ENCODE data around the gene SMYD3.

SMYD3 gene

DNA sequence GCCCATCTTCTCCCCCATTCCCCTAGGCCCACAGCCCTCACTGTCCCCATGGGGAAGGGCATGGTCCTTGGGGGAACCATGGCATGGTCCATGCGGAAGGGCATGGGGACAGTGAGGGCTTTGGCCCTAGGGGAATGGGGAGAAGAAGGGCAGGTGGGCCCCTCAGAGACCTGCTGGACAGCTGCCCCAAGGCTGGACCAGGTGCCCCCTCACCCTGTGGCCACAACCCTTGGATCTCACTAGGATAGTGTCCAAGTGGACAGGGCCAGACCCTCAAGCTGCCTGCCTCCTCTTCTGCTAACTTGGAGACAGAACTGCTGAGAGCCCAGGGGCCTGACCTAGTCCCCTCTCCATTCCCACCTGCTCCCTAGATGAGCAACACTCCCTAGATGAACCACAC lies 12.4 kb upstream of the SMYD3 start:
- TF ChIP-seq Cebpa-rat (IDR thresholded peaks at IDR 0.05), result no peak
- Histone ChIP-seq H3K4me2 (no peak overlapping the region), H3K27ac (no peak overlapping the region), H3K4me3 (no peak overlapping the region), H3K9me3 (replicated peaks in 1 of 11) (peaks cover 85 to 99% (median 89%) of the 10 kb centered on the region in 11 experiments), H4K20me1 (no peaks in the 10 kb centered on the region), H3K9ac (no peak overlapping the region), H3K36me3 (0 out of 22 replicates have a peak, but pooled peaks cover 0 to 3% (median 0%) of the 10 kb centered on the region in 11 experiments), H3K27me3 (no peaks in the 10 kb centered on the region), H3K4me1 (no peaks in the 10 kb centered on the region)

DNA sequence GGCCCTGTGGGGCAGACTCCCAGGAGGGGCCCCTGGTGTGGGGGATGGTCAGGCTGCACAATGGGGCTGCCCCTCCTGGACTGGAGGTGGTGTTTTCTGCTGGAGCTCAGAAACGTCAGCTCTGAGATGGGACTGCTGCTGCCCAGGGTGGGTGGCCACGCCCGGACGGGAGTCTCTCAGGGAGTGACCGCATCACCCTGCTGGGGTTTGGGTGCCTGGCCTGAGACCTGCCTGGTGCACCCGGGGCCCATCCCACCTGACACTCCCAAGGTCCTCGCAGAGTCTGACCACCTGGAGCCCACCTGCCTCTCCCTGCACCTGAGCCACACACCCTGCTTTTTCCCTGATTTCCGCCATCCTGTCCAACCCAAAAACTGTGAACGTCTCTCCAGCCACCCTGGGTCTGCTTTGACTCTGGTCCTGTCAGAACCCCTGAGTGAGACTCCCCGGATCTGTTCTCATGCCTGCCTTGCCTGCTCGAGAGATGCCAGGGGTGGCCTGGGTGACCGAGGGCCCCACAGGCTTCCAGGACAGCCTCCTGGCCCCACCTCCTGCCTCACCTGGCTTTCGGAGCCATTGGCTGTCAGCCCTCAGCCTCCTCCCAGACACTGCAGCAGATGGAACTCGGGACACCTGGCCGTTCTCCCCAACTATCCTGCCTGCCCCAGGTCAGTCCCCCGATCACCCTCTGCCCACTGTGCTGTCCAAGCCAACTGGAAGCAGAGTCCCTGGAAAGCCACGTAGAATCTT lies 11.6 kb upstream of the SMYD3 start:
- Histone ChIP-seq H3K27ac (no peak overlapping the region), H3K36me3 (0 out of 22 replicates have a peak, but pooled peaks cover 0 to 3% (median 0%) of the 10 kb centered on the region in 11 experiments), H3K4me2 (no peak overlapping the region), H4K20me1 (no peaks in the 10 kb centered on the region), H3K9me3 (replicated peaks in 1 of 11) (peaks cover 93 to 100% (median 97%) of the 10 kb centered on the region in 11 experiments), H3K27me3 (no peaks in the 10 kb centered on the region), H3K9ac (no peak overlapping the region), H3K4me3 (no peak overlapping the region), H3K4me1 (no peaks in the 10 kb centered on the region)
- no peak for TF ChIP-seq Cebpa-rat (IDR thresholded peaks at IDR 0.05)

DNA sequence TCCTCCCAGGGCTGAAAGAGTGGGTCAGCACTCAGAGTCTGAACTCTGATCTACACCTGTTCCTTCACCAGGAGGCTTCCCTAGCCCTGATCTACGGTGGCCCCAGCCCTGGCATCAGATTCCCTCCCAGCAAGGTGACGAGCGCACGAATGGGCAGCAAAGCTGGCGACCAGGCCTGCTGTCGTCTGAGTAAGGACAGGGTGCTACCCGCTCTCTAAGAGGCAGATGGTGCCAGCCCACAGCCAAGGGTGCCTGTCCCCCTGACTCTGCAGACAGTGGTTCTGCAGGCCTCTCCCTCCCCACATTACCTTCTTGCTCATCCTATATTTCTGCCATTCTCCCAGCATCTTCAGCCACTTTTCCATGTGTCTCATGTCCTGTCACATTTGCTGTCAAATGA lies 10.3 kb upstream of the SMYD3 start:
- Histone ChIP-seq H3K36me3 (0 out of 22 replicates have a peak, but pooled peaks cover 0 to 3% (median 0%) of the 10 kb centered on the region in 11 experiments), H3K4me3 (no peak overlapping the region), H3K4me1 (no peaks in the 10 kb centered on the region), H3K27me3 (no peaks in the 10 kb centered on the region), H3K4me2 (no peak overlapping the region), H3K27ac (no peak overlapping the region), H4K20me1 (no peaks in the 10 kb centered on the region), H3K9me3 (replicated peaks in 1 of 11) (peaks cover 94 to 100% (median 99%) of the 10 kb centered on the region in 11 experiments), H3K9ac (no peak overlapping the region)
- TF ChIP-seq Cebpa-rat (IDR thresholded peaks at IDR 0.05), result no peak

DNA sequence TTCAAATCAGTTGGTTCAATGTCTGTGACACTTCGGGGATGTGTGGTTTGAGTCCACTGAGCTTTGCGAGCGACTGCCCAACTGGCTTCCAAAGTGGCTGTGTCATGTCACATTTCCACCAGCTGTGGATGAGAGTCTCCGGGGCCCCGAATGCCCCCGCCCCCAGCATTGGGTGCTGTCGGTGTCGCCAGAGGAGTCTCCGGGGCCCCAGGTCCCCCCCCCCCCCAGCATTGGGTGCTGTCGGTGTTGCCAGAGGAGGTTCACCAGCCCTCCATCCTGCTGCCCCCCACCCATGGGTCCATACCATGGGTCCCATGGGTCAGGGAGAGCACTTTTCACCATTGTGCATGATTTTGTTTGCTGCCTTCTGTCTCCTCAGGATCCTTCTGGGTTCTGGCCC lies 9.0 kb upstream of the SMYD3 start:
- H3K9me3 ChIP-seq (replicated peaks in 1 of 11), result peaks cover 84 to 98% (median 94%) of the 10 kb centered on the region in 11 experiments
- no peak for TF ChIP-seq Cebpa-rat (IDR thresholded peaks at IDR 0.05)
- H4K20me1 ChIP-seq, result no peaks in the 10 kb centered on the region
- H3K9ac ChIP-seq, result no peak overlapping the region
- 0 out of 22 replicates have a peak, but pooled peaks cover 0 to 3% (median 0%) of the 10 kb centered on the region in 11 experiments for H3K36me3 ChIP-seq
- no peak overlapping the region for H3K27ac ChIP-seq
- no peaks in the 10 kb centered on the region for H3K27me3 ChIP-seq
- H3K4me2 ChIP-seq, result no peak overlapping the region
- no peak overlapping the region; a peak in 1 of 20 replicates for H3K4me3 ChIP-seq
- H3K4me1 ChIP-seq, result no peaks in the 10 kb centered on the region

DNA sequence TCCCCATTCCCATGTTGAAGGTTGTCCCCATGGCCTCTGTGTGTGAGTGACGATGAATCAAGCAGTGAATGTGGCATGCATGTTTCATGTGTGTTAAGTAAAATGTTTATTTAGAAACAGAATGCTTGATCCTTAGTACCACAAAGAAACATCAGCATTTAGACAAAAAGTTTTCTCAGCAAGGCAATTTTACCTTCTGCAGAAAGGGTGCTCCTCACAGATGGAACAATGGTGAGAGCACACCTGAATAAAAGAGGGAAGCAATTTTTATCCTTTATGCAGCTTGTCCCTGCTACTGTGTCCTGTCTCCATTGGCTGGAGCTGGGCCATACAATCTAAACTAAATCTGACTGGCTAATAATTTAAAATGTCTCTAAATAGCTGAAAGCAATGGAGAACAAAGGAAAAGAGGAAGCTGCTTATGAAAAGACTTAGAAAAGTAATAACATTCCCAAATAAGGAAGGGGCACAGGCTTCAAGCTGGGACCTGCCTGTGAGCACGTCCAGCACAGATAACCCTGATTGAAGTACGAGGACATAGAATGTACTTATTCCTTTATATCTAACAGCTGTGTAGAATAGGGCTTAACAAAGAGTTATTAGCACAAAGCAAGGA lies 8.4 kb upstream of the SMYD3 start:
- Histone ChIP-seq H3K27ac (no peak overlapping the region), H3K9ac (no peak overlapping the region), H3K4me1 (no peaks in the 10 kb centered on the region), H4K20me1 (no peaks in the 10 kb centered on the region), H3K4me2 (no peak overlapping the region), H3K36me3 (0 out of 22 replicates have a peak, but pooled peaks cover 0 to 3% (median 0%) of the 10 kb centered on the region in 11 experiments), H3K9me3 (replicated peaks in 1 of 11) (peaks cover 78 to 92% (median 87%) of the 10 kb centered on the region in 11 experiments), H3K27me3 (no peaks in the 10 kb centered on the region), H3K4me3 (no peak overlapping the region; a peak in 1 of 20 replicates)
- no peak for TF ChIP-seq Cebpa-rat (IDR thresholded peaks at IDR 0.05)

DNA sequence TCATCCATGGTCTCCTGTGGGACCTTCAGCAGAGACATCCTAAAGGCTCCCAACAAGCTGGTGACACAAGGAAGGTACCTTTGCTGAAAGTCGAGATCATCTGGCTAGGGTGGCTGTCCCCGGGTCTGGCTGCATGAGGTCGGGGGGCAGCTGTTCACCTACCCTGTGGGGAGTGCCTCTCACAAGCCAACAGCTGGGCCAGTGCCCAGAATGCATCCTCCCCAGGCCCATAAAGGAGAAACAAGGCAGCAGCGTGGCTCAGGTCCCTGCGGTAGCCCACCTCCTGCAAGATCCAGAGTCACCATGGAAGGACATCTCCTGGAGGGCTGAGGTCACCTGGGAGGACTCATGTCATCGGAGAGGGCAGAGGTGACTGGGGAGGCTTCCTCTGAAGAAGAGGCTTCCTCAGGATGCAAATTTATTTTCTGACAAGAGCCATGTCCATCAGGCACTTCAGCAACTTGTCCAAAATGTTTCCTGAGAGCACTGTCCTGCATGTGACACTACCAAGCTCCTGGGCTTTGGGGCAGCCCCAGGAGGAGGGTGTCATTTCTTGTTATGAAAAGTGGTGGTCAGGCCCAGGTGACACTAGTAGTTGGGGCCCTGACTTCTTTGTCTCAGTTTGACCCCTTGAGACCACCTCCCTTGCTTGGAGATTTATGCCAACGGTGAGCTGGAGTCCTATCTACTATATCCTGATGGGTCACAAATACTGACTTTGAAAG lies 6.7 kb upstream of the SMYD3 start:
- no peak for TF ChIP-seq Cebpa-rat (IDR thresholded peaks at IDR 0.05)
- H3K4me3 ChIP-seq, result no peak overlapping the region
- H3K9ac ChIP-seq, result no peak overlapping the region

DNA sequence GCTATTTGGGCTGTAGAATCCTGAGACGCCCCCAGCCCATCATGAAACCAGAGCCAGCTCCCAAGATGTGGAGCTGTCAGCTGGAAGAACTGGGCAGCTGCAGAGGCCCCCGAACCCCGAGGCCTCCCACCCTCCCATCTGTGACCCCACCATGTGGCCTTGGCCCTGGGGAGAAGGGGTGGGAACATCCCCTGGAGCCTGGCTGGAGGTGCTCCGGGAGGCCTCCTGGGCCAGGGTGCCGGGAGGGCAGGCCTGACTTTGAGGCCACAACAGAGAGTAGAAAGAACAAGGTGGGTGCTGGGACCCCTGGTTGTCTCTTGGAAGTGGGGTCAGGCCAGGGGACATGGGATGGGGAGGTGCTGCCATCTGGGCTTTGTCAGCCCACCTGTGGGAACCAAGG lies 6.0 kb upstream of the SMYD3 start:
- no peaks in the 10 kb centered on the region for H3K4me1 ChIP-seq
- no peaks in the 10 kb centered on the region for H3K27me3 ChIP-seq

More for the DNA sequence above, 6.7 kb upstream of the SMYD3 start:
- Histone ChIP-seq H3K36me3 (0 out of 22 replicates have a peak, but pooled peaks cover 0 to 3% (median 0%) of the 10 kb centered on the region in 11 experiments), H3K27me3 (no peaks in the 10 kb centered on the region), H3K9me3 (replicated peaks in 1 of 11) (peaks cover 61 to 74% (median 70%) of the 10 kb centered on the region in 11 experiments), H3K4me1 (no peaks in the 10 kb centered on the region), H4K20me1 (no peaks in the 10 kb centered on the region), H3K27ac (no peak overlapping the region), H3K4me2 (no peak overlapping the region)

DNA sequence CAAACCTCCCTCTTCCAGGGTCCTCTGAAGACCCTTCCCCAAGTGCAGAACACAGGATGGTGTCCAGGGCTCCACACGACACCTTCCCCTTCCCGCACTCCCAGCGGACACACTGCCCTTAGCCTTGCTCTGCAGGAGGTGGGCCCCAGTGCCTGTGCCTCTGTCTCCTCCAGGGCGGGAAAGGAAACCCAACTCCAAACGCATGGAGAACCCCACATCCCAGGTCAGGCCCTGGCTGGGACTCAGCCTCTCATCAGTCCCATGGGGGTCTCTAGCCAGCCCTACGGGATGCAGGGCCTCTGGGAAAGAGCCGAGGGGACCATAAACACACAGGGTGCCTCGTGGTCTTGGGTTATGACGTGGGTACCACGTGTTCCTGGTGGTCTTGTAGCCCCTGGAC lies 5.6 kb upstream of the SMYD3 start:
- Histone ChIP-seq H3K27me3 (no peaks in the 10 kb centered on the region), H3K4me3 (no peak overlapping the region), H4K20me1 (no peaks in the 10 kb centered on the region), H3K4me2 (no peak overlapping the region), H3K9me3 (replicated peaks in 1 of 11) (peaks cover 49 to 63% (median 59%) of the 10 kb centered on the region in 11 experiments), H3K9ac (no peak overlapping the region), H3K27ac (no peak overlapping the region), H3K4me1 (peaks cover 0 to 3% (median 1%) of the 10 kb centered on the region in 10 experiments; a peak in 6 of 20 replicates), H3K36me3 (0 out of 22 replicates have a peak, but pooled peaks cover 0 to 3% (median 0%) of the 10 kb centered on the region in 11 experiments)
- no peak for TF ChIP-seq Cebpa-rat (IDR thresholded peaks at IDR 0.05)

More for the DNA sequence above, 6.0 kb upstream of the SMYD3 start:
- 0 out of 22 replicates have a peak, but pooled peaks cover 0 to 3% (median 0%) of the 10 kb centered on the region in 11 experiments for H3K36me3 ChIP-seq
- no peaks in the 10 kb centered on the region for H4K20me1 ChIP-seq
- peaks cover 54 to 67% (median 63%) of the 10 kb centered on the region in 11 experiments for H3K9me3 ChIP-seq (replicated peaks in 1 of 11)
- no peak overlapping the region for H3K9ac ChIP-seq
- H3K4me3 ChIP-seq, result no peak overlapping the region
- H3K27ac ChIP-seq, result no peak overlapping the region
- TF ChIP-seq Cebpa-rat (IDR thresholded peaks at IDR 0.05), result no peak
- H3K4me2 ChIP-seq, result no peak overlapping the region

DNA sequence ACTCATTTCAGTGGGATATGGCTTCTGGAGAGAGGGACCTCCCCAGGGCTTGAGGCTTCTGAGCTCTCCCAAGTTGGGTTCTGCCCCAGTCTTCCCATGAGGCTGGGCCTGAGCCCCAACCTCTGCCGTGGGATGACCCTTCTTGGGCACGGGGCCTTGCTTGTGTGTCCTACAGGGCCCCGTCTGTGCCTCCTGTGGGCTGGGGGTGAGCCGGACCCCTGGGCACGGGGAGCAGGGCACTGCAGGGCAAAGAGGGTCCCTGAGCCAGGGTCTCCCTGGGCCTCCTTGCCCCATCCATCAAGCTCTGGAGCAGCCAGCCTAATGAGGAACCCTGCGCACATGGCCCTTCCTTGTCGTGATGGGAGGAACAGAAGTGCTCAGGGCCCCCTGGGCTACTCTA lies 5.2 kb upstream of the SMYD3 start:
- H4K20me1 ChIP-seq, result no peaks in the 10 kb centered on the region
- no peak overlapping the region for H3K4me2 ChIP-seq
- peaks cover 45 to 59% (median 55%) of the 10 kb centered on the region in 11 experiments for H3K9me3 ChIP-seq (replicated peaks in 1 of 11)
- H3K36me3 ChIP-seq, result 0 out of 22 replicates have a peak, but pooled peaks cover 0 to 3% (median 0%) of the 10 kb centered on the region in 11 experiments
- TF ChIP-seq Cebpa-rat (IDR thresholded peaks at IDR 0.05), result no peak
- no peak overlapping the region for H3K4me3 ChIP-seq
- H3K27ac ChIP-seq, result no peak overlapping the region
- no peak overlapping the region for H3K9ac ChIP-seq
- peaks cover 0 to 5% (median 4%) of the 10 kb centered on the region in 10 experiments; a peak in 6 of 20 replicates for H3K4me1 ChIP-seq
- no peaks in the 10 kb centered on the region for H3K27me3 ChIP-seq

Measured in BLaER1 treated with 17β-estradiol and CSF1 and Interleukin-3, amounts not matched to agents 10 nM and 100 nM (cell line).